Adrenal gland (tissue), 12 donors: ENCODE results near the gene PGM1. TPM values are rescaled to one million over a fixed set of nuclear protein-coding genes. Genes with fewer than 3 reads are reported as not detected.

Experiments
- DNase-seq, 7 donors: peaks; one replicate each; pipeline ENCODE4 v3.0.0-alpha.2; 2019 to 2020
- H3K27ac ChIP-seq, 5 donors: fragments of 200-600 bp; sonication (generic) in 4 of 5; 1 replicate in 3 of 5; 2 replicates in 2 of 5; pipeline versions ENCODE4 v1.5.1 to v1.8.0; 2016 to 2020; ENCODE audit warnings: mild to moderate bottlenecking in 1 of 5
- H3K27me3 ChIP-seq: fragments of 200-600 bp; 2 replicates; pipeline ENCODE4 v1.8.0; 2021
- H3K36me3 ChIP-seq, 2 donors: fragments of 200-600 bp; replicated peaks in 1 of 2; 1 replicate in 1 of 2; 2 replicates in 1 of 2; pipeline versions ENCODE4 v1.5.1 to v1.8.0; 2018 to 2022
- H3K4me1 ChIP-seq, 2 donors: fragments of 200-600 bp; replicated peaks in 1 of 2; 1 replicate in 1 of 2; 2 replicates in 1 of 2; pipeline versions ENCODE4 v1.5.1 to v1.8.0; 2018 to 2021
- H3K4me3 ChIP-seq, 4 donors: fragments of 200-600 bp; sonication (generic) in 3 of 4; one replicate each; pipeline ENCODE4 v1.5.1; 2016 to 2018
- H3K9me3 ChIP-seq, 3 donors: fragments of 200-600 bp; sonication (generic) in 1 of 3; replicated peaks in 1 of 3; 1 replicate in 2 of 3; 2 replicates in 1 of 3; pipeline versions ENCODE4 v1.5.1 to v1.8.0; 2016 to 2021
- POLR2A ChIP-seq, 2 donors: fragments of 450-650 bp; IDR thresholded peaks; one replicate each; pipeline ENCODE4 v1.6.1; 2017; ENCODE audit warnings: antibody characterized with exemption in 2 of 2, mild to moderate bottlenecking in 2 of 2, moderate library complexity in 1 of 2
- WGBS, 4 donors: extraction: QIAGEN DNeasy Blood & Tissue Kit in 2 of 4; methylation state at CpG; one replicate each; pipeline versions ENCODE4 v1.1.5 to v1.1.7; 2013 to 2017; 5-methylcytosine and 5-hydroxymethylcytosine counted together
- intact Hi-C, 2 donors: fragments of 100-400 bp; cut with DNase I; formaldehyde crosslinking; loops; one replicate each; pipeline versions ENCODE4 v1.14.1 to v1.15.0; 2022 to 2023
- polyA plus RNA-seq, 3 donors: library from polyadenylated mRNA; stranded (reverse); fragments of 200-250 nt in 2 of 3; fragments of 350-450 nt in 1 of 3; fragmentation: Illumina TruSeq in 1 of 3; extraction: RNeasy Lipid Tissue Mini Kit (QIAGEN cat#74804) in 1 of 3; gene quantifications; one replicate each; pipeline ENCODE4 v1.2.3, GENCODE V29; 2013 to 2014
- total RNA-seq, 9 donors: library from RNA; depleted of rRNA in 4 of 9; stranded (reverse); fragments of >200 nt in 4 of 9; fragments of 120-200 nt in 1 of 9; fragmentation: NEBNext Ultra II Directional in 1 of 9; extraction: Animal tissue kit (Norgen Biotek cat#: 25700) in 1 of 9; gene quantifications; one replicate each; pipeline versions ENCODE4 v1.1.0 to v1.2.4, GENCODE V29; 2013 to 2023
- TF ChIP-seq, protein P1 (sequence below), 6 experiments: fragments of 450-650 bp in 4 of 6; fragments of 200-600 bp in 2 of 6; sonication (generic) in 1 of 6; IDR thresholded peaks; 1 replicate in 5 of 6; 2 replicates in 1 of 6; pipeline versions ENCODE4 v1.5.1 to v1.8.0; 2016 to 2021; ENCODE audit warnings: antibody characterized with exemption in 6 of 6, mild to moderate bottlenecking in 2 of 6, moderate library complexity in 1 of 6
- donor health status: healthy with polysubstance abuse.
- donor health status: Bipolar disorder and iron deficiency.
- donor health status: DM: yes; HTN: yes; CAD: no.
- donor health status: DM: no; HTN: no; CAD: no.
- donor health status: DM: no; HTN: no; CAD: no.
- donor health status: DM: yes; HTN: yes; CAD: no.

PGM1 gene
- total and polyA plus RNA-seq, 12 donors: 11.9 to 156 (median 120) TPM

- TF ChIP-seq, protein P1, sequence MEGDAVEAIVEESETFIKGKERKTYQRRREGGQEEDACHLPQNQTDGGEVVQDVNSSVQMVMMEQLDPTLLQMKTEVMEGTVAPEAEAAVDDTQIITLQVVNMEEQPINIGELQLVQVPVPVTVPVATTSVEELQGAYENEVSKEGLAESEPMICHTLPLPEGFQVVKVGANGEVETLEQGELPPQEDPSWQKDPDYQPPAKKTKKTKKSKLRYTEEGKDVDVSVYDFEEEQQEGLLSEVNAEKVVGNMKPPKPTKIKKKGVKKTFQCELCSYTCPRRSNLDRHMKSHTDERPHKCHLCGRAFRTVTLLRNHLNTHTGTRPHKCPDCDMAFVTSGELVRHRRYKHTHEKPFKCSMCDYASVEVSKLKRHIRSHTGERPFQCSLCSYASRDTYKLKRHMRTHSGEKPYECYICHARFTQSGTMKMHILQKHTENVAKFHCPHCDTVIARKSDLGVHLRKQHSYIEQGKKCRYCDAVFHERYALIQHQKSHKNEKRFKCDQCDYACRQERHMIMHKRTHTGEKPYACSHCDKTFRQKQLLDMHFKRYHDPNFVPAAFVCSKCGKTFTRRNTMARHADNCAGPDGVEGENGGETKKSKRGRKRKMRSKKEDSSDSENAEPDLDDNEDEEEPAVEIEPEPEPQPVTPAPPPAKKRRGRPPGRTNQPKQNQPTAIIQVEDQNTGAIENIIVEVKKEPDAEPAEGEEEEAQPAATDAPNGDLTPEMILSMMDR (IDR thresholded peaks at IDR 0.05): no peak
- TF ChIP-seq POLR2A (IDR thresholded peaks at IDR 0.05): no peak
- H3K9me3 ChIP-seq: no peaks in the 10 kb centered on the region
- H3K4me3 ChIP-seq: no peak overlapping the region
- H3K27me3 ChIP-seq: no peaks in the 10 kb centered on the region
- DNase-seq: no peak
- no peak overlapping the region for H3K27ac ChIP-seq
- no peaks in the 10 kb centered on the region for H3K4me1 ChIP-seq
- H3K36me3 ChIP-seq: peaks cover 0 to 47% of the 10 kb centered on the region in 2 donors
- WGBS, 4 donors: 83 to 95% (median 89%) methylated on average over 4 of the region's 4 CpGs
- intact Hi-C loops: no loop called here
Measured at GRCh38 chr1:63633281-63633680, 40.1 kb downstream of the PGM1 start.

GRCh38 chr1:63634471-63634870, 41.3 kb downstream of the PGM1 start:
- Histone ChIP-seq H3K9me3 (no peaks in the 10 kb centered on the region), H3K27me3 (no peaks in the 10 kb centered on the region), H3K4me1 (no peaks in the 10 kb centered on the region), H3K27ac (no peak overlapping the region), H3K4me3 (no peak overlapping the region), H3K36me3 (peaks cover 0 to 51% of the 10 kb centered on the region in 2 donors)
- intact Hi-C loops: no loop called here
- TF ChIP-seq POLR2A (IDR thresholded peaks at IDR 0.05): no peak
- TF ChIP-seq, protein P1 (IDR thresholded peaks at IDR 0.05): no peak
- WGBS, 4 donors: 94 to 97% (median 96%) methylated on average over 4 of the region's 4 CpGs
- no peak for DNase-seq

DNA sequence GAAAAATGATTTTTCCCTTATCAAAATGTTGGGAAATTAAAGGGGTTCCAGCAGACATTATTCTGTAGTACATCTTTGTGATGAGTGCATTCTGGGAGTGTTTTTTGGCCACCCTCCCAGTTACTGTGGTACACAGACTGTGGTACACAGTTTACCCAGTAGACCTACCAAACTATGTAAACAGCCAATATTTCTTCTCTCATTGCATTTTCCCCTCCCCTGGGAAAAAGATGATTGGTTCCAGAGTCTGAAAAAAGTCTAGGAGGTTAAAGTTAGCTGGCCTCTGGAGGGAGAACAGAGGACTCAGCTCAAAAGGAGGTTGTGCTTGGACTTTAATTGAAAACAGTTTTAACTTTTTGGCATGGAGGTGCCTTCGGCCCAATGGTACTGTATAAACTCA, 42.5 kb downstream of the PGM1 start:
- TF ChIP-seq POLR2A (IDR thresholded peaks at IDR 0.05): no peak
- TF ChIP-seq, protein P1 (IDR thresholded peaks at IDR 0.05): no peak
- DNase-seq: no peak
- intact Hi-C loops: no loop called here
- WGBS, 4 donors: 77 to 83% (median 83%) methylated on average over 1 of the region's 1 CpG
- Histone ChIP-seq H3K36me3 (peaks cover 0 to 44% of the 10 kb centered on the region in 2 donors), H3K27ac (no peak overlapping the region), H3K27me3 (no peaks in the 10 kb centered on the region), H3K4me1 (no peaks in the 10 kb centered on the region), H3K4me3 (no peak overlapping the region), H3K9me3 (no peaks in the 10 kb centered on the region)

- H3K27ac ChIP-seq: no peak overlapping the region
- H3K4me1 ChIP-seq: no peaks in the 10 kb centered on the region
- TF ChIP-seq POLR2A (IDR thresholded peaks at IDR 0.05): no peak
- TF ChIP-seq, protein P1 (IDR thresholded peaks at IDR 0.05): no peak
- no peaks in the 10 kb centered on the region for H3K9me3 ChIP-seq
- no peak for DNase-seq
- intact Hi-C loops: no loop called here
- H3K27me3 ChIP-seq: no peaks in the 10 kb centered on the region
- H3K4me3 ChIP-seq: no peak overlapping the region
- H3K36me3 ChIP-seq: peaks cover 0 to 38% of the 10 kb centered on the region in 2 donors
- WGBS, 4 donors: 92 to 95% (median 93%) methylated on average over 15 of the region's 15 CpGs
Measured at GRCh38 chr1:63636192-63637105, 43.2 kb downstream of the PGM1 start.
